D721Med (cell line): ENCODE results near the gene LHFPL2.

ENCODE experiments used
- DNase-seq: peaks from one replicate; pipeline ENCODE4 v3.0.0; 2011; ENCODE audit warnings: low spot score; ENCODE audit not compliant: insufficient read length
- FAIRE-seq: peaks from 2 replicates; lab custom pipeline; 2011; peaks lifted over from hg19 to GRCh38; lab: Jason Lieb, UNC
- CTCF ChIP-seq: IDR thresholded peaks from 2 replicates; pipeline ENCODE4 v1.5.1; 2012; ENCODE audit warnings: mild to moderate bottlenecking, control low read depth; ENCODE audit not compliant: insufficient read depth; ENCODE audit errors: missing control alignments

LHFPL2 gene

GRCh38 chr5:78591972-78592700 lies 56.4 kb downstream of the LHFPL2 start:
- no peak for TF ChIP-seq CTCF
- FAIRE-seq: no peak

GRCh38 chr5:78591138-78591612 lies 57.4 kb downstream of the LHFPL2 start:
- DNase-seq (no peak), FAIRE-seq (no peak)
- TF ChIP-seq CTCF: no peak

More at GRCh38 chr5:78591972-78592700, 56.4 kb downstream of the LHFPL2 start:
- DNase-seq: no peak

GRCh38 chr5:78589923-78590322 lies 58.6 kb downstream of the LHFPL2 start:
- TF ChIP-seq CTCF: no peak
- no peak for DNase-seq
- FAIRE-seq: no peak

GRCh38 chr5:78588507-78588906 lies 60.1 kb downstream of the LHFPL2 start:
- no peak for DNase-seq
- FAIRE-seq: no peak
- TF ChIP-seq CTCF: no peak

GRCh38 chr5:78587775-78588291 lies 60.7 kb downstream of the LHFPL2 start:
- no peak for TF ChIP-seq CTCF
- FAIRE-seq (no peak), DNase-seq (no peak)

- FAIRE-seq: peak; percentile 89
- no peak for TF ChIP-seq CTCF
Measured at GRCh38 chr5:78587081-78587774, 61.3 kb downstream of the LHFPL2 start.

More at GRCh38 chr5:78587081-78587774, 61.3 kb downstream of the LHFPL2 start:
- peak; percentile 33 for DNase-seq
